ENCODE data around the gene INO80B. TPM values are rescaled to one million over a fixed set of nuclear protein-coding genes. Genes with fewer than 3 reads are reported as not detected.

INO80B gene
- total RNA-seq, 1 donor from 2014 or later, result 38.4 TPM

GRCh38 chr2:74486141-74486540, 31.3 kb downstream of the INO80B start:
- H3K9me3 ChIP-seq, result no peaks in the 10 kb centered on the region
- H3K4me1 ChIP-seq, result peaks cover 21% of the 10 kb centered on the region
- no peak overlapping the region for H3K27ac ChIP-seq
- H3K4me3 ChIP-seq, result no peak overlapping the region
- ATAC-seq (no peak), DNase-seq (peak; percentile 4)
- H3K36me3 ChIP-seq, result peaks cover 53% of the 10 kb centered on the region
- intact Hi-C loops (cut with DNase I), result no loop called here
- H3K27me3 ChIP-seq (ENCODE audit: low read depth), result no peaks in the 10 kb centered on the region
- TF ChIP-seq CTCF (IDR thresholded peaks at IDR 0.05), result no peak

GRCh38 chr2:74488643-74489481, 34.0 kb downstream of the INO80B start:
- Histone ChIP-seq H3K9me3 (no peaks in the 10 kb centered on the region), H3K4me3 (no peak overlapping the region), H3K4me1 (peaks cover 5% of the 10 kb centered on the region), H3K27ac (no peak overlapping the region), H3K27me3 (ENCODE audit: low read depth) (no peaks in the 10 kb centered on the region), H3K36me3 (peaks cover 80% of the 10 kb centered on the region)
- TF ChIP-seq CTCF (IDR thresholded peaks at IDR 0.05), result no peak
- DNase-seq (peak; percentile 6), ATAC-seq (no peak)
- intact Hi-C loops (cut with DNase I), result no loop called here

- Histone ChIP-seq H3K27ac (no peak overlapping the region), H3K4me3 (no peak overlapping the region), H3K36me3 (peaks cover 85% of the 10 kb centered on the region), H3K27me3 (ENCODE audit: low read depth) (no peaks in the 10 kb centered on the region), H3K4me1 (no peaks in the 10 kb centered on the region), H3K9me3 (no peaks in the 10 kb centered on the region)
- intact Hi-C loops (cut with DNase I), result no loop called here
- no peak for TF ChIP-seq CTCF (IDR thresholded peaks at IDR 0.05)
- ATAC-seq, result no peak
- peak; percentile 22 for DNase-seq
Measured at GRCh38 chr2:74489906-74490305, 35.0 kb downstream of the INO80B start.

GRCh38 chr2:74491648-74492544, 37.0 kb downstream of the INO80B start:
- no peaks in the 10 kb centered on the region for H3K27me3 ChIP-seq (ENCODE audit: low read depth)
- intact Hi-C loops (cut with DNase I), result no loop called here
- H3K36me3 ChIP-seq, result peaks cover 65% of the 10 kb centered on the region
- ATAC-seq, result no peak
- H3K9me3 ChIP-seq, result no peaks in the 10 kb centered on the region
- TF ChIP-seq CTCF (IDR thresholded peaks at IDR 0.05), result no peak
- H3K4me3 ChIP-seq, result no peak overlapping the region
- H3K27ac ChIP-seq, result no peak overlapping the region
- no peaks in the 10 kb centered on the region for H3K4me1 ChIP-seq
- peak; percentile 28 for DNase-seq

- Histone ChIP-seq H3K4me3 (no peak overlapping the region), H3K27me3 (ENCODE audit: low read depth) (peaks cover 15% of the 10 kb centered on the region), H3K4me1 (peaks cover 13% of the 10 kb centered on the region), H3K9me3 (no peaks in the 10 kb centered on the region), H3K36me3 (peaks cover 50% of the 10 kb centered on the region), H3K27ac (no peak overlapping the region)
- intact Hi-C loops (cut with DNase I), result no loop called here
- TF ChIP-seq CTCF (IDR thresholded peaks at IDR 0.05), result no peak
- ATAC-seq (no peak), DNase-seq (no peak)
Measured at GRCh38 chr2:74493546-74493945, 38.7 kb downstream of the INO80B start.

All from lower lobe of right lung (tissue), 2 donors.